GM04503 (cell line): ENCODE data around the gene C4orf50.

Experiments
- DNase-seq: peaks from one replicate; pipeline ENCODE4 v3.0.0-alpha.2; 2012; ENCODE audit warnings: low read depth

C4orf50 gene

GRCh38 chr4:5919044-5919443 is 99.2 kb downstream of the C4orf50 start:
- no peak for DNase-seq

- DNase-seq: no peak
Observed at GRCh38 chr4:5918331-5918985, 99.8 kb downstream of the C4orf50 start.

GRCh38 chr4:5917672-5918071 is 100.6 kb downstream of the C4orf50 start:
- no peak for DNase-seq

GRCh38 chr4:5916229-5916628 is 102.0 kb downstream of the C4orf50 start:
- no peak for DNase-seq

- DNase-seq: no peak
Observed at GRCh38 chr4:5913454-5913853, 104.8 kb downstream of the C4orf50 start.

GRCh38 chr4:5912614-5913019 is 105.6 kb downstream of the C4orf50 start:
- no peak for DNase-seq

- no peak for DNase-seq
Observed at GRCh38 chr4:5908876-5909427, 109.3 kb downstream of the C4orf50 start.

GRCh38 chr4:5906191-5906590 is 112.0 kb downstream of the C4orf50 start:
- DNase-seq: no peak

GRCh38 chr4:5905714-5906113 is 112.5 kb downstream of the C4orf50 start:
- DNase-seq: no peak

GRCh38 chr4:5900844-5901243 is 117.4 kb downstream of the C4orf50 start:
- no peak for DNase-seq

GRCh38 chr4:5899881-5900280 is 118.3 kb downstream of the C4orf50 start:
- no peak for DNase-seq

GRCh38 chr4:5899396-5899795 is 118.8 kb downstream of the C4orf50 start:
- no peak for DNase-seq

- DNase-seq: no peak
Observed at GRCh38 chr4:5897674-5898073, 120.6 kb downstream of the C4orf50 start.

GRCh38 chr4:5895287-5895686 is 122.9 kb downstream of the C4orf50 start:
- no peak for DNase-seq

- no peak for DNase-seq
Observed at GRCh38 chr4:5894266-5894665, 124.0 kb downstream of the C4orf50 start.

- no peak for DNase-seq
Observed at GRCh38 chr4:5893591-5893990, 124.6 kb downstream of the C4orf50 start.

- no peak for DNase-seq
Observed at GRCh38 chr4:5893004-5893580, 125.1 kb downstream of the C4orf50 start, which contains the start of gene CRMP1. TSS of gene CRMP1 (minus strand) at chr4:5893086. CDS start at chr4:5892969, 117 bp downstream.

- DNase-seq: no peak
Observed at GRCh38 chr4:5892323-5893003, 125.8 kb downstream of the C4orf50 start.

GRCh38 chr4:5891563-5892322 is 126.5 kb downstream of the C4orf50 start:
- no peak for DNase-seq

GRCh38 chr4:5890063-5890727 is 128.0 kb downstream of the C4orf50 start:
- no peak for DNase-seq

- DNase-seq: no peak
Observed at GRCh38 chr4:5889002-5889696, 129.1 kb downstream of the C4orf50 start.
